Measurements from ENCODE around the gene ANO2. TPM values are rescaled to one million over a fixed set of nuclear protein-coding genes. Genes with fewer than 3 reads are reported as not detected.
A peak's percentile ranks its signal among the peaks of the same experiment; 100 is the strongest.

ANO2 gene
- total and polyA plus RNA-seq, 8 donors = 0.44 to 16.9 (median 3.8) TPM; not detected in 1

DNA sequence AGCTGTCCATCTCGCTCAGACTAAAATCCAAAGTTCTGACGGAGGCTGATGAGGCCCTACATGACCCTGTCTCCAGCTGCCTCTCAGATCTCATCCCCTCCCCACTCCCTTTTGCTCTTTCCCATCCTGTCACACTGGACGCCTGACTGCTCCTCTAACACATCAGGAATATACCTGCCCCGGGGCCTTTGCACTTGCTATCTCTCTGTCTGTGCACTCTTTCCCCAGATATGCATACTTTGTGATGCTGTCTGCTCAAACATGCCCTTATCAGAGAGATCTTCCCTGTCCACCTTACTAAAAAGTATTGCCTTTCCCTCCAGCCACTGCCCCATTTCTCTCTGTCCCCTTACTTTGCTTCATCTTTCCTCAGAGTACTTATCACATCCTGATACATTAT lies 238.8 kb downstream of the ANO2 start:
- peaks cover 12 to 37% (median 25%) of the 10 kb centered on the region in 4 donors for H3K4me1 ChIP-seq
- H3K27ac ChIP-seq = peak overlapping the region in 2 of 5 donors; percentile 41 to 57
- 90 to 95% (median 92%) methylated on average over 4 of the region's 4 CpGs for WGBS, 5 donors
- no peak for DNase-seq
- H3K36me3 ChIP-seq = no peaks in the 10 kb centered on the region
- no peak overlapping the region for H3K4me3 ChIP-seq
- no peaks in the 10 kb centered on the region for H3K27me3 ChIP-seq
- TF ChIP-seq, protein P1, sequence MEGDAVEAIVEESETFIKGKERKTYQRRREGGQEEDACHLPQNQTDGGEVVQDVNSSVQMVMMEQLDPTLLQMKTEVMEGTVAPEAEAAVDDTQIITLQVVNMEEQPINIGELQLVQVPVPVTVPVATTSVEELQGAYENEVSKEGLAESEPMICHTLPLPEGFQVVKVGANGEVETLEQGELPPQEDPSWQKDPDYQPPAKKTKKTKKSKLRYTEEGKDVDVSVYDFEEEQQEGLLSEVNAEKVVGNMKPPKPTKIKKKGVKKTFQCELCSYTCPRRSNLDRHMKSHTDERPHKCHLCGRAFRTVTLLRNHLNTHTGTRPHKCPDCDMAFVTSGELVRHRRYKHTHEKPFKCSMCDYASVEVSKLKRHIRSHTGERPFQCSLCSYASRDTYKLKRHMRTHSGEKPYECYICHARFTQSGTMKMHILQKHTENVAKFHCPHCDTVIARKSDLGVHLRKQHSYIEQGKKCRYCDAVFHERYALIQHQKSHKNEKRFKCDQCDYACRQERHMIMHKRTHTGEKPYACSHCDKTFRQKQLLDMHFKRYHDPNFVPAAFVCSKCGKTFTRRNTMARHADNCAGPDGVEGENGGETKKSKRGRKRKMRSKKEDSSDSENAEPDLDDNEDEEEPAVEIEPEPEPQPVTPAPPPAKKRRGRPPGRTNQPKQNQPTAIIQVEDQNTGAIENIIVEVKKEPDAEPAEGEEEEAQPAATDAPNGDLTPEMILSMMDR (IDR thresholded peaks at IDR 0.05) = no peak
- TF ChIP-seq POLR2AphosphoS5 (IDR thresholded peaks at IDR 0.05) (no peak), EP300 (IDR thresholded peaks at IDR 0.05) (no peak), POLR2A (IDR thresholded peaks at IDR 0.05) (no peak)
- no peaks in the 10 kb centered on the region for H3K9me3 ChIP-seq
- intact Hi-C loops (cut with DNase I; ENCODE audit: low total_unique reads) = no loop called here

DNA sequence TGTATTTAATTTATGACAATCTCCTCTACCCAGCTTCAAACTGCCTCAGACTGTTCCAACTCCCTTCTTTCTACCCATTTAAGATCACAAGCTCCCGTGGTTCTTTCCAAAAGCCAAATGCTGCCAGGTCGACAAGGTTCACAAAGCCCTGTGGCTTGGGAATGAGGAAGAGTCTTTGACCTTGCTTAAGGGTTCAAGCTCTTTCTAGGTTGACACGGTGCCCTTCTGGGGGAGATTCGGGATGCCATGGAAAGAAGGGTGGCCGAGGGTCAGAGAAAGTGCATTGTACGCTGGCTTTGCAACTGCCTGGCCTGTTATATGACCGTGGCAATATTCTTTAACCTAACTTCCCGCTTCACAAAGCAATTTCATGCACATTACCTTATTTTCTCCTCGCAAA lies 239.3 kb downstream of the ANO2 start:
- no peak overlapping the region for H3K27ac ChIP-seq
- WGBS, 5 donors = 81 to 93% (median 86%) methylated on average over 9 of the region's 9 CpGs
- H3K27me3 ChIP-seq = no peaks in the 10 kb centered on the region
- intact Hi-C loops (cut with DNase I; ENCODE audit: low total_unique reads) = no loop called here
- no peaks in the 10 kb centered on the region for H3K9me3 ChIP-seq
- TF ChIP-seq EP300 (IDR thresholded peaks at IDR 0.05) (no peak), POLR2AphosphoS5 (IDR thresholded peaks at IDR 0.05) (no peak), POLR2A (IDR thresholded peaks at IDR 0.05) (no peak)
- TF ChIP-seq, protein P1 (IDR thresholded peaks at IDR 0.05) = no peak
- H3K4me1 ChIP-seq = peaks cover 12 to 34% (median 25%) of the 10 kb centered on the region in 4 donors
- H3K36me3 ChIP-seq = no peaks in the 10 kb centered on the region
- H3K4me3 ChIP-seq = no peak overlapping the region
- no peak for DNase-seq

DNA sequence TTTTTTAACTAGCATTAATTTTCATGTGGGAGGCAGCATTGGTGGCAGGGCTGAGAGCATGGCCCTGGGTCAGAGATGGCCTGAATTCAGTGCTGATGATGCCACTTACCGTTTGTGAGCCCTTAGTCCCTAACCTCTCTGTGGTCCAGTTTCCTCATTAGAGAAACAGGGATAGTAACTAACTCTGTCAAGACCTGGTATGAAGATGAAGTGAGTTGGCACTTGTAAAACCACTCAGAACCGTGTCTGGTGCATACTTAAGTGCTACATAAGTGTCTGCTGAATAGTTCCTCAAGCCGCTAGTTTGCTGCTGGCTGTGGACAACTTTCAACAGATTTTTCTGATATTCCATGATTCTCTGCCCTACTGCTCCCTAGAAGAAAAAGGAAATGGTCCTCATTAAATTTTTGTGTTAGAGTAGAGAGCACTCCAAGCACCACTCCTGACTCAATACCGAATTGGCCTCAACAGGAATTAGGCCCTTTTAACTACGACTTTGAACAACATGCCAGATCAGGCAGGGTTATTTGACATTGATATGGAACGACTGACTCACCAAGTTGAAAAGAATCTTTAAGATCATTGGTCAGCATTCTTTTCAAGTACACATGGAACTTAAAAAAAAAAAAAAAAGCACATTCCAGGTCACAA lies 250.2 kb downstream of the ANO2 start:
- Histone ChIP-seq H3K4me3 (no peak overlapping the region), H3K9me3 (peaks cover 0 to 9% (median 9%) of the 10 kb centered on the region in 4 donors), H3K36me3 (no peaks in the 10 kb centered on the region), H3K27me3 (no peaks in the 10 kb centered on the region), H3K27ac (peak overlapping the region in 3 of 5 donors; percentile 16 to 49 (median 30)), H3K4me1 (peaks cover 0 to 20% (median 5%) of the 10 kb centered on the region in 4 donors)
- TF ChIP-seq, protein P1 (IDR thresholded peaks at IDR 0.05) = no peak
- TF ChIP-seq POLR2A (IDR thresholded peaks at IDR 0.05) (no peak), EP300 (IDR thresholded peaks at IDR 0.05) (no peak), POLR2AphosphoS5 (IDR thresholded peaks at IDR 0.05) (peak in 1 of 3 donors; percentile 66)
- peak in 1 of 2 donors; percentile 51 for DNase-seq
- intact Hi-C loops (cut with DNase I; ENCODE audit: low total_unique reads) = no loop called here
- 40 to 58% (median 47%) methylated on average over 6 of the region's 6 CpGs for WGBS, 5 donors

DNA sequence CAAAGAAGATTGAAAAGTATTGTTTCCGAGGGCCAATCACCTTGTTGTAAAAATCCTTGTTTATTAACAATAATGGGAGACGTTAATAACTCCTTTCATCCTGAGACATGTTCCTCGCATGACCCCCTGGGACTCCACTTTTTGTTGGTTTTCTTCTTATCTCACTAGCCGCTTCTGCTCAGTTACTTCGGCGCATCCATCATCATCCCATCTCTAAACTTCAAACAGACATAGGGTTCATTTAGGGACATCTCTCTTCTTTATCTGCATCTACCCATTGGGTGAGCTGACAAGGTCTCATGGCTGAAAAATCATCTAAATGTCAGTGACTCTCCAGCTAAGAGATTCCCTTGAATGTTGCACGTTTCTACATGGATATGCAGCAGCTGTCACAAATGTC lies 252.2 kb downstream of the ANO2 start:
- TF ChIP-seq, protein P1 (IDR thresholded peaks at IDR 0.05) = no peak
- TF ChIP-seq POLR2AphosphoS5 (IDR thresholded peaks at IDR 0.05) = no peak
- no peak for TF ChIP-seq EP300 (IDR thresholded peaks at IDR 0.05)
- no peak for TF ChIP-seq POLR2A (IDR thresholded peaks at IDR 0.05)
- Histone ChIP-seq H3K4me1 (peaks cover 0 to 20% (median 5%) of the 10 kb centered on the region in 4 donors), H3K36me3 (no peaks in the 10 kb centered on the region), H3K9me3 (peaks cover 0 to 6% (median 6%) of the 10 kb centered on the region in 4 donors), H3K27ac (no peak overlapping the region), H3K4me3 (no peak overlapping the region), H3K27me3 (no peaks in the 10 kb centered on the region)
- DNase-seq = no peak
- 91 to 94% (median 92%) methylated on average over 7 of the region's 7 CpGs for WGBS, 5 donors
- intact Hi-C loops (cut with DNase I; ENCODE audit: low total_unique reads) = no loop called here

All from stomach (tissue), 9 donors.